Measurements from ENCODE around the gene LHFPL3. TPM values are rescaled to one million over a fixed set of nuclear protein-coding genes. Genes with fewer than 3 reads are reported as not detected.
"Not testable (repeated sequence)": the region's sequence is repeated elsewhere in the genome, so short reads cannot be mapped to it uniquely, and the experiment has no call there.

Gene LHFPL3
- total RNA-seq, 1 donor from 2014 or later = not detected

- not testable (repeated sequence) for DNase-seq
These were observed 267.2 kb downstream of the LHFPL3 start for GRCh38 chr7:104595591-104595990.

- DNase-seq = no peak
These were observed 275.6 kb downstream of the LHFPL3 start for GRCh38 chr7:104603957-104604356.

GRCh38 chr7:104604706-104605105 is 276.3 kb downstream of the LHFPL3 start:
- DNase-seq = no peak

GRCh38 chr7:104621321-104621720 is 292.9 kb downstream of the LHFPL3 start:
- no peak for DNase-seq

GRCh38 chr7:104625956-104626355 is 297.6 kb downstream of the LHFPL3 start:
- no peak for DNase-seq

GRCh38 chr7:104627516-104627915 is 299.1 kb downstream of the LHFPL3 start:
- DNase-seq = peak; percentile 54

- no peak for DNase-seq
These were observed 299.6 kb downstream of the LHFPL3 start for GRCh38 chr7:104628017-104628416.

GRCh38 chr7:104629408-104629807 is 301.0 kb downstream of the LHFPL3 start:
- no peak for DNase-seq

- DNase-seq = no peak
These were observed 312.1 kb downstream of the LHFPL3 start for GRCh38 chr7:104640506-104640905.

GRCh38 chr7:104642560-104642959 is 314.2 kb downstream of the LHFPL3 start:
- no peak for DNase-seq

GRCh38 chr7:104643587-104644217 is 315.3 kb downstream of the LHFPL3 start:
- DNase-seq = no peak

- DNase-seq = no peak
These were observed 322.7 kb downstream of the LHFPL3 start for GRCh38 chr7:104650991-104651640.

GRCh38 chr7:104652434-104652833 is 324.0 kb downstream of the LHFPL3 start:
- DNase-seq = no peak

- no peak for DNase-seq
These were observed 324.5 kb downstream of the LHFPL3 start for GRCh38 chr7:104652865-104653264.

- DNase-seq = no peak
These were observed 325.5 kb downstream of the LHFPL3 start for GRCh38 chr7:104653825-104654401.

- DNase-seq = no peak
These were observed 327.2 kb downstream of the LHFPL3 start for GRCh38 chr7:104655592-104655991.

- no peak for DNase-seq
These were observed 328.1 kb downstream of the LHFPL3 start for GRCh38 chr7:104656467-104656866.

- DNase-seq = no peak
These were observed 328.7 kb downstream of the LHFPL3 start for GRCh38 chr7:104657134-104657533.

GRCh38 chr7:104661575-104661974 is 333.2 kb downstream of the LHFPL3 start:
- DNase-seq = no peak

GRCh38 chr7:104664648-104665047 is 336.2 kb downstream of the LHFPL3 start:
- DNase-seq = no peak

GRCh38 chr7:104677587-104677986 is 349.2 kb downstream of the LHFPL3 start:
- DNase-seq = no peak

- no peak for DNase-seq
These were observed 350.7 kb downstream of the LHFPL3 start for GRCh38 chr7:104679085-104679484.

GRCh38 chr7:104686286-104686685 is 357.9 kb downstream of the LHFPL3 start:
- no peak for DNase-seq

GRCh38 chr7:104694710-104695109 is 366.3 kb downstream of the LHFPL3 start:
- no peak for DNase-seq
